Measurements from ENCODE around the gene OSBP2.

OSBP2 gene

GRCh38 chr22:30824096-30824495 lies 129.4 kb downstream of the OSBP2 start:
- H3K27ac Mint-ChIP-seq: no peak overlapping the region
- H3K36me3 Mint-ChIP-seq (ENCODE audit: insufficient read depth): no peaks in the 10 kb centered on the region
- ATAC-seq (replicated peaks) (no peak), DNase-seq (no peak)
- H3K27me3 Mint-ChIP-seq: peaks cover 59 to 84% of the 10 kb centered on the region in 2 donors
- H3K9me3 Mint-ChIP-seq: no peaks in the 10 kb centered on the region
- H3K4me3 Mint-ChIP-seq: no peak overlapping the region
- H3K4me1 Mint-ChIP-seq (ENCODE audit: low read depth in 2 of 2): peaks cover 0 to 5% of the 10 kb centered on the region in 2 donors

GRCh38 chr22:30824711-30825110 lies 130.0 kb downstream of the OSBP2 start:
- H3K27me3 Mint-ChIP-seq: peaks cover 59 to 79% of the 10 kb centered on the region in 2 donors
- H3K4me1 Mint-ChIP-seq (ENCODE audit: low read depth in 2 of 2): peaks cover 0 to 5% of the 10 kb centered on the region in 2 donors
- ATAC-seq (replicated peaks) (no peak), DNase-seq (no peak)
- H3K36me3 Mint-ChIP-seq (ENCODE audit: insufficient read depth): no peaks in the 10 kb centered on the region
- H3K4me3 Mint-ChIP-seq: no peak overlapping the region
- H3K9me3 Mint-ChIP-seq: no peaks in the 10 kb centered on the region
- H3K27ac Mint-ChIP-seq: no peak overlapping the region

- no peak for ATAC-seq (replicated peaks)
- Mint-ChIP-seq H3K4me3 (no peak overlapping the region), H3K4me1 (ENCODE audit: low read depth in 2 of 2) (peaks cover 0 to 4% of the 10 kb centered on the region in 2 donors), H3K36me3 (ENCODE audit: insufficient read depth) (no peaks in the 10 kb centered on the region), H3K9me3 (no peaks in the 10 kb centered on the region), H3K27ac (no peak overlapping the region), H3K27me3 (peaks cover 54 to 74% of the 10 kb centered on the region in 2 donors)
- no peak for DNase-seq
Observed at GRCh38 chr22:30825711-30826505, 131.2 kb downstream of the OSBP2 start.

GRCh38 chr22:30826670-30827355 lies 132.1 kb downstream of the OSBP2 start:
- H3K4me1 Mint-ChIP-seq (ENCODE audit: low read depth in 2 of 2): peaks cover 0 to 2% of the 10 kb centered on the region in 2 donors
- H3K27me3 Mint-ChIP-seq: peaks cover 44 to 65% of the 10 kb centered on the region in 2 donors
- ATAC-seq (replicated peaks): no peak
- DNase-seq: no peak
- no peaks in the 10 kb centered on the region for H3K9me3 Mint-ChIP-seq
- H3K27ac Mint-ChIP-seq: no peak overlapping the region
- no peak overlapping the region for H3K4me3 Mint-ChIP-seq
- no peaks in the 10 kb centered on the region for H3K36me3 Mint-ChIP-seq (ENCODE audit: insufficient read depth)

- Mint-ChIP-seq H3K4me3 (no peak overlapping the region), H3K36me3 (ENCODE audit: insufficient read depth) (no peaks in the 10 kb centered on the region), H3K9me3 (no peaks in the 10 kb centered on the region), H3K4me1 (ENCODE audit: low read depth in 2 of 2) (no peaks in the 10 kb centered on the region), H3K27ac (no peak overlapping the region), H3K27me3 (peaks cover 41 to 69% of the 10 kb centered on the region in 2 donors)
- ATAC-seq (replicated peaks): no peak
- DNase-seq: no peak
Observed at GRCh38 chr22:30827646-30828045, 133.0 kb downstream of the OSBP2 start.

- Mint-ChIP-seq H3K4me1 (ENCODE audit: low read depth in 2 of 2) (no peaks in the 10 kb centered on the region), H3K27ac (no peak overlapping the region), H3K9me3 (no peaks in the 10 kb centered on the region), H3K36me3 (ENCODE audit: insufficient read depth) (no peaks in the 10 kb centered on the region), H3K4me3 (no peak overlapping the region), H3K27me3 (peaks cover 37 to 64% of the 10 kb centered on the region in 2 donors)
- ATAC-seq (replicated peaks) (no peak), DNase-seq (no peak)
Observed at GRCh38 chr22:30828187-30829155, 133.8 kb downstream of the OSBP2 start.

GRCh38 chr22:30829901-30830550 lies 135.4 kb downstream of the OSBP2 start:
- Mint-ChIP-seq H3K9me3 (no peaks in the 10 kb centered on the region), H3K27ac (no peak overlapping the region), H3K4me1 (ENCODE audit: low read depth in 2 of 2) (no peaks in the 10 kb centered on the region), H3K4me3 (no peak overlapping the region), H3K27me3 (peaks cover 27 to 48% of the 10 kb centered on the region in 2 donors), H3K36me3 (ENCODE audit: insufficient read depth) (no peaks in the 10 kb centered on the region)
- ATAC-seq (replicated peaks): no peak
- DNase-seq: no peak

GRCh38 chr22:30830907-30831306 lies 136.2 kb downstream of the OSBP2 start:
- Mint-ChIP-seq H3K27ac (no peak overlapping the region), H3K27me3 (peaks cover 22 to 43% of the 10 kb centered on the region in 2 donors)
- no peak for DNase-seq

GRCh38 chr22:30832407-30832987 lies 137.8 kb downstream of the OSBP2 start:
- ATAC-seq (replicated peaks) (no peak), DNase-seq (no peak)
- Mint-ChIP-seq H3K9me3 (no peaks in the 10 kb centered on the region), H3K4me1 (ENCODE audit: low read depth in 2 of 2) (no peaks in the 10 kb centered on the region), H3K27me3 (peaks cover 26 to 38% of the 10 kb centered on the region in 2 donors), H3K4me3 (no peak overlapping the region), H3K36me3 (ENCODE audit: insufficient read depth) (no peaks in the 10 kb centered on the region), H3K27ac (no peak overlapping the region)

More at GRCh38 chr22:30830907-30831306, 136.2 kb downstream of the OSBP2 start:
- Mint-ChIP-seq H3K36me3 (ENCODE audit: insufficient read depth) (no peaks in the 10 kb centered on the region), H3K4me3 (no peak overlapping the region), H3K9me3 (no peaks in the 10 kb centered on the region), H3K4me1 (ENCODE audit: low read depth in 2 of 2) (no peaks in the 10 kb centered on the region)
- no peak for ATAC-seq (replicated peaks)

GRCh38 chr22:30833322-30833721 lies 138.6 kb downstream of the OSBP2 start:
- Mint-ChIP-seq H3K27ac (no peak overlapping the region), H3K36me3 (ENCODE audit: insufficient read depth) (no peaks in the 10 kb centered on the region), H3K4me3 (no peak overlapping the region), H3K4me1 (ENCODE audit: low read depth in 2 of 2) (no peaks in the 10 kb centered on the region), H3K27me3 (peaks cover 27 to 38% of the 10 kb centered on the region in 2 donors), H3K9me3 (no peaks in the 10 kb centered on the region)
- no peak for ATAC-seq (replicated peaks)
- DNase-seq: no peak

GRCh38 chr22:30837531-30837930 lies 142.9 kb downstream of the OSBP2 start:
- no peak for DNase-seq
- Mint-ChIP-seq H3K9me3 (no peaks in the 10 kb centered on the region), H3K4me1 (ENCODE audit: low read depth in 2 of 2) (no peaks in the 10 kb centered on the region), H3K4me3 (no peak overlapping the region), H3K27ac (no peak overlapping the region), H3K27me3 (peaks cover 24 to 26% of the 10 kb centered on the region in 2 donors), H3K36me3 (ENCODE audit: insufficient read depth) (no peaks in the 10 kb centered on the region)
- ATAC-seq (replicated peaks): no peak

GRCh38 chr22:30838111-30838510 lies 143.4 kb downstream of the OSBP2 start:
- no peak for DNase-seq

More at GRCh38 chr22:30838111-30838510, 143.4 kb downstream of the OSBP2 start:
- no peaks in the 10 kb centered on the region for H3K9me3 Mint-ChIP-seq
- peaks cover 23 to 24% of the 10 kb centered on the region in 2 donors for H3K27me3 Mint-ChIP-seq
- no peak overlapping the region for H3K4me3 Mint-ChIP-seq
- no peak for ATAC-seq (replicated peaks)
- H3K4me1 Mint-ChIP-seq (ENCODE audit: low read depth in 2 of 2): no peaks in the 10 kb centered on the region
- no peak overlapping the region for H3K27ac Mint-ChIP-seq
- H3K36me3 Mint-ChIP-seq (ENCODE audit: insufficient read depth): no peaks in the 10 kb centered on the region

All from effector memory CD8-positive, alpha-beta T cell (primary cell).